Immature natural killer cell (primary cell): Measurements from ENCODE around the gene SDC3. TPM values are rescaled to one million over a fixed set of nuclear protein-coding genes. Genes with fewer than 3 reads are reported as not detected.
"Not testable (repeated sequence)": the region's sequence is repeated elsewhere in the genome, so short reads cannot be mapped to it uniquely, and the experiment has no call there.

ENCODE experiments used
- DNase-seq, 3 donors: peaks; one replicate each; pipeline ENCODE4 v3.0.0; 2022; ENCODE audit warnings: mixed read lengths in 1 of 3
- H3K27ac Mint-ChIP-seq, 6 donors: one replicate each; pipeline ENCODE4 v1.8.0; 2020; ENCODE audit warnings: mixed read lengths in 6 of 6, mild to moderate bottlenecking in 5 of 6, inconsistent platforms in 4 of 6, moderate library complexity in 3 of 6
- H3K27me3 Mint-ChIP-seq, 3 donors: one replicate each; pipeline ENCODE4 v1.8.0; 2020 to 2021; ENCODE audit warnings: low read depth in 3 of 3, mild to moderate bottlenecking in 3 of 3, mixed read lengths in 3 of 3, moderate library complexity in 3 of 3, inconsistent platforms in 1 of 3
- H3K36me3 Mint-ChIP-seq, 3 donors: one replicate each; pipeline ENCODE4 v1.8.0; 2020; ENCODE audit warnings: mixed read lengths in 3 of 3, inconsistent platforms in 2 of 3, mild to moderate bottlenecking in 2 of 3
- H3K4me1 Mint-ChIP-seq, 2 donors: one replicate each; pipeline ENCODE4 v1.8.0; 2020; ENCODE audit warnings: inconsistent platforms in 2 of 2, mild to moderate bottlenecking in 2 of 2, mixed read lengths in 2 of 2, moderate library complexity in 1 of 2
- H3K4me3 Mint-ChIP-seq, 5 donors: one replicate each; pipeline ENCODE4 v1.8.0; 2020; ENCODE audit warnings: mild to moderate bottlenecking in 5 of 5, mixed read lengths in 5 of 5, inconsistent platforms in 3 of 5, moderate library complexity in 3 of 5
- H3K9me3 Mint-ChIP-seq, 6 donors: one replicate each; pipeline ENCODE4 v1.8.0; 2020; ENCODE audit warnings: mild to moderate bottlenecking in 6 of 6, mixed read lengths in 6 of 6, inconsistent platforms in 4 of 6, moderate library complexity in 3 of 6
- polyA plus RNA-seq, 3 donors: library from polyadenylated mRNA; unstranded; fragments of 300-500 nt; fragmentation: Illumina TruSeq; gene quantifications; one replicate each; pipeline ENCODE4 v1.2.3, GENCODE V29; 2021

SDC3 gene, protein sequence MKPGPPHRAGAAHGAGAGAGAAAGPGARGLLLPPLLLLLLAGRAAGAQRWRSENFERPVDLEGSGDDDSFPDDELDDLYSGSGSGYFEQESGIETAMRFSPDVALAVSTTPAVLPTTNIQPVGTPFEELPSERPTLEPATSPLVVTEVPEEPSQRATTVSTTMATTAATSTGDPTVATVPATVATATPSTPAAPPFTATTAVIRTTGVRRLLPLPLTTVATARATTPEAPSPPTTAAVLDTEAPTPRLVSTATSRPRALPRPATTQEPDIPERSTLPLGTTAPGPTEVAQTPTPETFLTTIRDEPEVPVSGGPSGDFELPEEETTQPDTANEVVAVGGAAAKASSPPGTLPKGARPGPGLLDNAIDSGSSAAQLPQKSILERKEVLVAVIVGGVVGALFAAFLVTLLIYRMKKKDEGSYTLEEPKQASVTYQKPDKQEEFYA
- not detected for polyA plus RNA-seq

- Mint-ChIP-seq H3K4me1 (peaks cover 15 to 16% of the 10 kb centered on the region in 2 donors), H3K27me3 (peaks cover 10 to 28% (median 21%) of the 10 kb centered on the region in 3 donors), H3K4me3 (peak within 1 kb of the TSS; percentile 75 to 86 (median 83)), H3K27ac (peak within 1 kb of the TSS in 2 of 6 donors; percentile 46 to 65), H3K9me3 (peaks cover 0 to 3% (median 0%) of the 10 kb centered on the region in 6 donors), H3K36me3 (no peaks in the 10 kb centered on the region)
- DNase-seq, result no peak
These were observed at the start of gene SDC3 for GRCh38 chr1:30908696-30909364. TSS of gene SDC3 (minus strand) at chr1:30908758. CDS start at chr1:30908586, 172 bp downstream.

- Mint-ChIP-seq H3K27ac (peak overlapping the region in 2 of 6 donors; percentile 3 to 10), H3K4me1 (peaks cover 16 to 45% of the 10 kb centered on the region in 2 donors), H3K36me3 (peaks cover 5 to 33% (median 24%) of the 10 kb centered on the region in 3 donors), H3K27me3 (peaks cover 0 to 3% (median 0%) of the 10 kb centered on the region in 3 donors), H3K4me3 (no peak overlapping the region), H3K9me3 (no peaks in the 10 kb centered on the region)
- DNase-seq, result no peak
These were observed 49.1 kb upstream of the SDC3 start for GRCh38 chr1:30957560-30958222.

DNA sequence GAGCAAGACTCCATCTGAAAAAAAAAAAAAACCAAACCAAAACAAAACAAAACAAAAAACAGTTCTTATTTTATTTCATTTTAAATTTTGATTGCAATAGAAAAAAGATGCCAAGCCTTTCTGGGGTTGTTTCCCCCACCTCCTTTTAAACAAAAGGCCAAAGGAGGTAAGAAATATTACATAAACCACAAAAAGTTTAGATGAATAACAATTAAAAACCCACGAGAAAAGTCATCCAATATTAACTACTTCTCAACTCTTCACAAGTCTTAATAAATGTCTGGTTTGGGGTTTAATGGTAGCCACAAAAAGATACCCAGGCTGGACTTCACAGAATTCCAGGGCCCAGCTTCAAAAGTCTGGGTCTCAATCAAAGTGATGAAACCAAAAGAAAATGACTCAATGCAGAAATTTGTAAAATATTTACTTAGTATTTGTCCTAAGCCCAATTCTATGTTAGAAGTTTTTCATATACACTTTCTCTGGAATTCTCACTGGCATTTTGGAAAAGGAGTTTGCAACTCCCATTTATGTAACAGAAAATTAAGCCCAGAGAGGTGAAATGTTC, 47.0 kb upstream of the SDC3 start:
- H3K4me1 Mint-ChIP-seq, result peaks cover 18 to 41% of the 10 kb centered on the region in 2 donors
- H3K27ac Mint-ChIP-seq, result no peak overlapping the region
- DNase-seq, result no peak
- H3K27me3 Mint-ChIP-seq, result peaks cover 0 to 3% (median 0%) of the 10 kb centered on the region in 3 donors
- no peak overlapping the region for H3K4me3 Mint-ChIP-seq
- peaks cover 13 to 37% (median 34%) of the 10 kb centered on the region in 3 donors for H3K36me3 Mint-ChIP-seq
- H3K9me3 Mint-ChIP-seq, result no peaks in the 10 kb centered on the region

DNA sequence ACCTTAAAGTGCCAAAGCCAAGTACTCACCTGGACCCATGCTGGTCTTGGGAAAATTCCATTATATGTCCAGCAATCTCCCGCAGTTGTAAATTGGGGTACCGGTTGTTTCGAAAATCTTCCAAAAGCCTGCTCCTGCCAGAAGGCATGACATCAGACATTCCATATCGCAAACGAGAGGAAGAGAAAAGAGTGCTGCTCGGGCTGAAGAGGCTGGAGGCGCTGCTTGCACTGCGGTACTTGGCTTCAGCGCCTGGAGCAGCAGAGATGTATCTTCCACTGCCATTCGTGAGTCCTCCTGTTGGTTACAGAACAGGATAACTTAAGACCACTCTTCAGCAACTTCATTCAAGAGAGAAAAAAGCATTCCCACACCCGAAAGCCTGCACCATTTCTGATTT, 45.1 kb upstream of the SDC3 start:
- H3K9me3 Mint-ChIP-seq, result no peaks in the 10 kb centered on the region
- no peak for DNase-seq
- peaks cover 14 to 33% of the 10 kb centered on the region in 2 donors for H3K4me1 Mint-ChIP-seq
- H3K27me3 Mint-ChIP-seq, result peaks cover 0 to 3% (median 0%) of the 10 kb centered on the region in 3 donors
- H3K4me3 Mint-ChIP-seq, result no peak overlapping the region
- H3K27ac Mint-ChIP-seq, result peak overlapping the region in 1 of 6 donors; percentile 20
- peaks cover 19 to 36% (median 24%) of the 10 kb centered on the region in 3 donors for H3K36me3 Mint-ChIP-seq

DNA sequence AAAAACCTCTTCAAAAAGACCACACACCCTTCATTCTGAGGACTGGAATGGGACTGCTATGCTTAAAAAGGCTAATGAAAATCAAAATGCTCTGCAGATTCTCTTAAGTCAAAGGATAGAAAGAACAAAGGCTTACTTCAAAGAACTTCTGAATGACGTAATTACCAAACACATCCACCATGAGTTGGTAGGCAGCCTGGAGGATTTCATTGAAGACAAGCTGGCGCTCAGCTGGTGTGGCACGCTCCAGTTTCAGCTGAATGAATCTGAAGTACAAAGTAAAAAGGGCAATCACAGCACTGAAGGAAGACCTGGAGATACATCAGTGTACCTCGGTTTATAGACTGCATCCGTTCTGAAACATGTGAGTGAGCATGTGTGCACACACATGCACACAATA, 43.5 kb upstream of the SDC3 start:
- Mint-ChIP-seq H3K9me3 (no peaks in the 10 kb centered on the region), H3K4me3 (no peak overlapping the region), H3K27ac (peak overlapping the region in 2 of 6 donors; percentile 45 to 49), H3K4me1 (peaks cover 25 to 37% of the 10 kb centered on the region in 2 donors), H3K36me3 (peaks cover 23 to 46% (median 28%) of the 10 kb centered on the region in 3 donors), H3K27me3 (peaks cover 0 to 3% (median 0%) of the 10 kb centered on the region in 3 donors)
- DNase-seq, result no peak

- DNase-seq, result no peak
- peaks cover 0 to 2% (median 0%) of the 10 kb centered on the region in 3 donors for H3K27me3 Mint-ChIP-seq
- H3K36me3 Mint-ChIP-seq, result peaks cover 26 to 47% (median 28%) of the 10 kb centered on the region in 3 donors
- H3K27ac Mint-ChIP-seq, result no peak overlapping the region
- H3K4me3 Mint-ChIP-seq, result no peak overlapping the region
- no peaks in the 10 kb centered on the region for H3K9me3 Mint-ChIP-seq
- peaks cover 23 to 38% of the 10 kb centered on the region in 2 donors for H3K4me1 Mint-ChIP-seq
These were observed 42.1 kb upstream of the SDC3 start for GRCh38 chr1:30950700-30951099.

DNA sequence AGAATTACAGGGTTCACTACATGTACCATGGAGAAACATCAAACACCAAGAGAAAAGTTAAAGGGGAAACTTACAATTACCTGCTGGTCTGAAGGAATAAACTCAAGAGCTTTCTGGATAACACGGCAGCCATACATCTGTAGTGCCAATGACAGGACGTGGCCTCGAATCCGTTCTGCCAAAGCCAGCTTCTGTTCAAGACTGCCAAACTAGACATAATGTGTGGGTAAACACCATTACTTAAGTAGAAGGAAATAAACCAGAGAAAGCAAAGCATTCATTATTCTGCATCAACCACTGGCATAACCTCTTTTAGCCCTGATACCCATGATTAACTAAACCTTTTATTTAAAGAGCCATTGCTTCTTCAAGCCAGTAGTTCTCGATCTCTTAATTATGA, 41.5 kb upstream of the SDC3 start:
- H3K36me3 Mint-ChIP-seq, result peaks cover 30 to 51% (median 33%) of the 10 kb centered on the region in 3 donors
- peaks cover 23 to 41% of the 10 kb centered on the region in 2 donors for H3K4me1 Mint-ChIP-seq
- no peak for DNase-seq
- H3K27ac Mint-ChIP-seq, result peak overlapping the region in 1 of 6 donors; percentile 27
- peaks cover 0 to 2% (median 0%) of the 10 kb centered on the region in 3 donors for H3K27me3 Mint-ChIP-seq
- H3K4me3 Mint-ChIP-seq, result no peak overlapping the region
- H3K9me3 Mint-ChIP-seq, result no peaks in the 10 kb centered on the region

DNA sequence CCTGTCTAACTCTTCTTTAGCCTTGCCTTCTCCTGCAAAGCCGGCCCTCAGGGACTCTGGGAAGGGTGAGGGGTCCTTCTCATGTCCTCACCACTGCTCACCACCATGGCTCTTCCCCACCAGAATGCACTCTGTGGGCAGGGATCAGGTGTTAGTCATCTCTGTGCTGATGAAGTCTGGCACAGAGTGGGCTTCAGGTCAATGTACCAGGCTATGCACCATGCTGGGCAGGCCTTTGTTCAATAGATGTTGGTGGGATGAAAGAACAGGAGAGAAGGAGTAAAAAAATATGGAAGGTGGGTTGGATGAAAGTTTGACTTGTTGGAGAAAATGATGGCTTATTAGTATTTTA, 40.9 kb upstream of the SDC3 start:
- H3K9me3 Mint-ChIP-seq, DNase-seq, H3K27me3 Mint-ChIP-seq, H3K4me3 Mint-ChIP-seq: not testable (repeated sequence)
- Mint-ChIP-seq H3K27ac (peak overlapping the region in 1 of 6 donors; percentile 39), H3K4me1 (peaks cover 23 to 42% of the 10 kb centered on the region in 2 donors), H3K36me3 (peaks cover 31 to 55% (median 35%) of the 10 kb centered on the region in 3 donors)

GRCh38 chr1:30948813-30949486, 40.4 kb upstream of the SDC3 start:
- peaks cover 34 to 59% (median 40%) of the 10 kb centered on the region in 3 donors for H3K36me3 Mint-ChIP-seq

DNA sequence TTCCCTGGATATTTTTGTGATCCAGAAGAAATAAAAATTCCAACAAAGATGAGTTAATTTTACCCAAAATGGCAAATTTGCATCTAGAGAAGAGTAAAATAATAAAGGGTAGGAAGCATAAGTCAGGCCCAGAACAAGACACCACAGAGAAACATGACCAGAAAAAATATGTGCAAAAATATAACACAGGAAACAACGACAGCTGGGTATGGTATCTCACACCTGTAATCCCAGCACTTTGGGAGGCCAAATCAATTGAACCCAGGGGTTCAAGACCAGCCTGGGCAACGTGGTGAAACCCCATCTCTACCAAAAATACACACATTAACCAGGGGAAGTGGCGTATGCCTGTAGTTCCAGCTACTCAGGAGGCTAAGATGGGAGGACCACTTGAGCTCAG, 39.7 kb upstream of the SDC3 start:
- H3K36me3 Mint-ChIP-seq, result peaks cover 40 to 64% (median 46%) of the 10 kb centered on the region in 3 donors
- H3K9me3 Mint-ChIP-seq, result no peaks in the 10 kb centered on the region
- H3K4me3 Mint-ChIP-seq, result peak overlapping the region in 4 of 5 donors; percentile 5 to 35 (median 14)
- H3K27me3 Mint-ChIP-seq, result peaks cover 0 to 2% (median 0%) of the 10 kb centered on the region in 3 donors
- H3K27ac Mint-ChIP-seq, result peak overlapping the region; percentile 46 to 73 (median 54)
- DNase-seq, result peak in 1 of 3 donors; percentile 17
- H3K4me1 Mint-ChIP-seq, result peaks cover 23 to 42% of the 10 kb centered on the region in 2 donors

More at GRCh38 chr1:30948813-30949486, 40.4 kb upstream of the SDC3 start:
- H3K27me3 Mint-ChIP-seq, DNase-seq, H3K9me3 Mint-ChIP-seq: not testable (repeated sequence)
- Mint-ChIP-seq H3K4me3 (peak overlapping the region in 2 of 5 donors; percentile 7 to 16), H3K4me1 (peaks cover 23 to 42% of the 10 kb centered on the region in 2 donors), H3K27ac (peak overlapping the region in 5 of 6 donors; percentile 46 to 73 (median 52))

GRCh38 chr1:30947212-30947611, 38.7 kb upstream of the SDC3 start:
- no peak overlapping the region for H3K4me3 Mint-ChIP-seq
- H3K36me3 Mint-ChIP-seq, result peaks cover 38 to 64% (median 46%) of the 10 kb centered on the region in 3 donors

GRCh38 chr1:30942326-30942963, 33.9 kb upstream of the SDC3 start:
- no peaks in the 10 kb centered on the region for H3K9me3 Mint-ChIP-seq
- H3K4me1 Mint-ChIP-seq, result peaks cover 2 to 14% of the 10 kb centered on the region in 2 donors
- H3K36me3 Mint-ChIP-seq, result peaks cover 18 to 46% (median 40%) of the 10 kb centered on the region in 3 donors
- no peak overlapping the region for H3K4me3 Mint-ChIP-seq
- no peak for DNase-seq
- H3K27me3 Mint-ChIP-seq, result no peaks in the 10 kb centered on the region
- H3K27ac Mint-ChIP-seq, result no peak overlapping the region

More at GRCh38 chr1:30947212-30947611, 38.7 kb upstream of the SDC3 start:
- DNase-seq, result no peak
- peaks cover 0 to 2% (median 0%) of the 10 kb centered on the region in 3 donors for H3K27me3 Mint-ChIP-seq
- H3K4me1 Mint-ChIP-seq, result peaks cover 21 to 42% of the 10 kb centered on the region in 2 donors
- peak overlapping the region in 5 of 6 donors; percentile 21 to 68 (median 45) for H3K27ac Mint-ChIP-seq
- H3K9me3 Mint-ChIP-seq, result no peaks in the 10 kb centered on the region
